Astrocyte (in vitro differentiated cells and primary cell): Measurements from ENCODE around the gene PRIM1. TPM values are rescaled to one million over a fixed set of nuclear protein-coding genes. Genes with fewer than 3 reads are reported as not detected.

Experiments used
- DNase-seq: peaks from one replicate; pipeline ENCODE4 v3.0.0-alpha.2; 2010; ENCODE audit warnings: low read depth
- FAIRE-seq: peaks from 2 replicates; lab custom pipeline; 2011; peaks lifted over from hg19 to GRCh38; lab: Jason Lieb, UNC
- H2AFZ ChIP-seq: 2 replicates; pipeline ENCODE4 v1.6.0; 2012; ENCODE audit warnings: low read depth, low read length, inconsistent platforms
- H3K27ac ChIP-seq: 2 replicates; pipeline ENCODE4 v1.5.1; 2011; ENCODE audit warnings: low read depth, low read length, inconsistent platforms
- H3K27me3 ChIP-seq: 2 replicates; pipeline ENCODE4 v1.6.0; 2011; ENCODE audit warnings: low read length, inconsistent platforms; ENCODE audit not compliant: insufficient read depth
- H3K36me3 ChIP-seq: 2 replicates; pipeline ENCODE4 v1.5.1; 2011; ENCODE audit warnings: low read length, inconsistent platforms; ENCODE audit not compliant: insufficient read depth
- H3K4me1 ChIP-seq: 2 replicates; pipeline ENCODE4 v1.5.1; 2011; ENCODE audit warnings: low read length, inconsistent platforms; ENCODE audit not compliant: insufficient read depth
- H3K4me2 ChIP-seq: 2 replicates; pipeline ENCODE4 v1.6.0; 2012; ENCODE audit warnings: low read length, inconsistent platforms
- H3K4me3 ChIP-seq: 2 replicates; pipeline ENCODE4 v1.5.1; 2011; ENCODE audit warnings: low read depth, mild to moderate bottlenecking, low read length, inconsistent platforms; ENCODE audit not compliant: insufficient read depth
- H3K79me2 ChIP-seq: 2 replicates; pipeline ENCODE4 v1.6.0; 2012; ENCODE audit warnings: mild to moderate bottlenecking, low read length, inconsistent platforms; ENCODE audit not compliant: insufficient read depth
- H3K9ac ChIP-seq: 2 replicates; pipeline ENCODE4 v1.6.0; 2012; ENCODE audit warnings: mild to moderate bottlenecking, low read length, inconsistent platforms
- H3K9me3 ChIP-seq: 2 replicates; pipeline ENCODE4 v1.5.1; 2012; ENCODE audit warnings: low read depth, mild to moderate bottlenecking, low read length, inconsistent platforms; ENCODE audit not compliant: insufficient read depth
- H4K20me1 ChIP-seq: 2 replicates; pipeline ENCODE4 v1.6.0; 2012; ENCODE audit warnings: low read length, inconsistent platforms; ENCODE audit not compliant: insufficient read depth
- H3K27ac Mint-ChIP-seq: one replicate; pipeline ENCODE4 v1.8.0; 2021; ENCODE audit warnings: mild to moderate bottlenecking, mixed read lengths; ENCODE audit not compliant: unreplicated experiment
- H3K27me3 Mint-ChIP-seq: one replicate; pipeline ENCODE4 v1.8.0; 2021; ENCODE audit warnings: low read depth, mixed read lengths; ENCODE audit not compliant: unreplicated experiment
- H3K36me3 Mint-ChIP-seq: one replicate; pipeline ENCODE4 v1.8.0; 2021; ENCODE audit warnings: low read depth, mixed read lengths; ENCODE audit not compliant: unreplicated experiment
- H3K4me1 Mint-ChIP-seq: one replicate; pipeline ENCODE4 v1.8.0; 2021; ENCODE audit warnings: low read depth, mixed read lengths; ENCODE audit not compliant: unreplicated experiment
- H3K4me3 Mint-ChIP-seq: one replicate; pipeline ENCODE4 v1.8.0; 2021; ENCODE audit warnings: mild to moderate bottlenecking, moderate library complexity, mixed read lengths; ENCODE audit not compliant: unreplicated experiment
- H3K9me3 Mint-ChIP-seq: one replicate; pipeline ENCODE4 v1.8.0; 2021; ENCODE audit warnings: mild to moderate bottlenecking, mixed read lengths; ENCODE audit not compliant: unreplicated experiment
- CTCF ChIP-seq: IDR thresholded peaks from 2 replicates; pipeline ENCODE4 v1.5.1; 2011; ENCODE audit warnings: low read depth, mild to moderate bottlenecking, inconsistent platforms, low read length, moderate library complexity; ENCODE audit not compliant: insufficient read depth
- EZH2 ChIP-seq: IDR thresholded peaks from 2 replicates; pipeline ENCODE4 v1.6.1; 2012; ENCODE audit warnings: mild to moderate bottlenecking, low read length, inconsistent platforms; ENCODE audit not compliant: insufficient read depth
- total RNA-seq: library from RNA; stranded (reverse); gene quantifications from 2 replicates; pipeline ENCODE4 v1.2.1, GENCODE V29; 2021

Gene PRIM1
- total RNA-seq, 1 donor from 2014 or later, result 2.6 TPM

GRCh38 chr12:56763753-56764657 lies 11.9 kb upstream of the PRIM1 start:
- H4K20me1 ChIP-seq, result no peaks in the 10 kb centered on the region
- H3K9me3 ChIP-seq, result no peaks in the 10 kb centered on the region
- no peaks in the 10 kb centered on the region for H3K79me2 ChIP-seq
- H3K4me1 ChIP-seq, result no peaks in the 10 kb centered on the region
- DNase-seq (peak; percentile 52), FAIRE-seq (no peak)
- Mint-ChIP-seq H3K9me3 (no peaks in the 10 kb centered on the region), H3K4me1 (peaks cover 5% of the 10 kb centered on the region), H3K27me3 (no peaks in the 10 kb centered on the region), H3K4me3 (no peak overlapping the region), H3K27ac (peak overlapping the region; percentile 14), H3K36me3 (no peaks in the 10 kb centered on the region)
- no peak overlapping the region for H2AFZ ChIP-seq
- H3K27ac ChIP-seq, result no peak overlapping the region
- no peak overlapping the region for H3K9ac ChIP-seq
- no peak overlapping the region for H3K4me3 ChIP-seq
- no peaks in the 10 kb centered on the region for H3K27me3 ChIP-seq
- TF ChIP-seq CTCF, result no peak
- TF ChIP-seq EZH2, result no peak
- H3K4me2 ChIP-seq, result no peak overlapping the region
- no peaks in the 10 kb centered on the region for H3K36me3 ChIP-seq

GRCh38 chr12:56761812-56762211 lies 9.7 kb upstream of the PRIM1 start:
- peaks cover 2% of the 10 kb centered on the region for H3K9me3 Mint-ChIP-seq
- H2AFZ ChIP-seq, result no peak overlapping the region
- no peak for FAIRE-seq

More at GRCh38 chr12:56761812-56762211, 9.7 kb upstream of the PRIM1 start:
- H3K4me2 ChIP-seq, result no peak overlapping the region
- Mint-ChIP-seq H3K27ac (no peak overlapping the region), H3K36me3 (no peaks in the 10 kb centered on the region), H3K4me1 (peaks cover 8% of the 10 kb centered on the region), H3K27me3 (no peaks in the 10 kb centered on the region), H3K4me3 (no peak overlapping the region)
- H3K36me3 ChIP-seq, result no peaks in the 10 kb centered on the region
- no peak overlapping the region for H3K4me3 ChIP-seq
- TF ChIP-seq CTCF, result no peak
- TF ChIP-seq EZH2, result no peak
- H3K79me2 ChIP-seq, result no peaks in the 10 kb centered on the region
- no peak overlapping the region for H3K27ac ChIP-seq
- DNase-seq, result no peak
- no peaks in the 10 kb centered on the region for H3K4me1 ChIP-seq
- no peaks in the 10 kb centered on the region for H3K9me3 ChIP-seq
- H3K27me3 ChIP-seq, result no peaks in the 10 kb centered on the region
- H3K9ac ChIP-seq, result no peak overlapping the region
- H4K20me1 ChIP-seq, result no peaks in the 10 kb centered on the region
